Measurements from ENCODE around the gene EGFL8. TPM values are rescaled to one million over a fixed set of nuclear protein-coding genes. Genes with fewer than 3 reads are reported as not detected.

The EGFL8 gene
- total and polyA plus RNA-seq, 2 donors (not counting 3 experiments of a cell fraction or from before 2014, with no cell fraction given): 9.0 to 12.6 TPM

DNA sequence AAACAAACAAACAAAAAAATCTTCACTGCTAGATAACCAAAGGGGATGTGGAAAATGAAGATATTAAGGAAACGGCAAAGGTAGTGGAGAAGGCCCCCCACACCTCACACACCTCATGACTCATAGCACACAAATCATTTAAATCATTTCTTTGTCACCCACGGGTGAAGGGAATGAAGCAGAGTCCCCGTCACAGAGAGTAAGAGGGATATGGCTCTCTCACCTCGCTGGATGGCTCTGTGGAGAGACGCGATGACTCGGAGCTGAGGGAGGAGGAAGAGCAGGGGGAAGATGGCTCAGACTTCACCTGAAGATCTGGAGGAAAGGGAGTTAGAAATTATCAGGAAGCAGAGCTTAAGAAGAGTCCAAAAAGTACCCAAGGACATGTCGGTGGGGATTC lies 37.5 kb upstream of the EGFL8 start:
- no peaks in the 10 kb centered on the region for H4K20me1 ChIP-seq (replicated peaks; ENCODE audit: control insufficient read depth, extremely low read depth, insufficient read depth, low read length)
- no peaks in the 10 kb centered on the region for H3K9me3 ChIP-seq (replicated peaks; ENCODE audit: control insufficient read depth, insufficient read depth, low read length)
- intact Hi-C loops (cut with micrococcal nuclease) (no loop called here), dilution Hi-C loops (cut with MboI; ENCODE audit: extremely low pct_ligation_motif_present, low sequenced_read_pairs) (no loop called here)
- FAIRE-seq (no peak), DNase-seq (ENCODE audit: low read depth, low spot score) (no peak)
- peaks cover 20% of the 10 kb centered on the region for H3K4me1 ChIP-seq (ENCODE audit: control insufficient read depth, extremely low read depth, insufficient read depth, low read length)
- H3K4me3 ChIP-seq (replicated peaks in 1 of 3; ENCODE audit: insufficient read depth in 1 of 3, low read depth in 1 of 3, low read length in 3 of 3): peak overlapping the region in 2 of 3 experiments; percentile 84 to 99
- TF ChIP-seq FOS (IDR thresholded peaks at IDR 0.05; ENCODE audit: borderline replicate concordance, insufficient read depth, low read length) (no peak), MYC (IDR thresholded peaks at IDR 0.05; ENCODE audit: low read depth, low read length) (no peak), EZH2 (IDR thresholded peaks at IDR 0.05; ENCODE audit: borderline replicate concordance, low read depth, low read length, severe bottlenecking) (no peak), POLR2A (IDR thresholded peaks at IDR 0.05; ENCODE audit: low read depth, low read length) (no peak), JUN (IDR thresholded peaks at IDR 0.05; ENCODE audit: borderline replicate concordance, insufficient read depth, insufficient read length, low read depth) (no peak), POLR2AphosphoS5 (IDR thresholded peaks at IDR 0.05; ENCODE audit: insufficient read depth, low read depth, low read length) (no peak)
- TF ChIP-seq, protein P1, sequence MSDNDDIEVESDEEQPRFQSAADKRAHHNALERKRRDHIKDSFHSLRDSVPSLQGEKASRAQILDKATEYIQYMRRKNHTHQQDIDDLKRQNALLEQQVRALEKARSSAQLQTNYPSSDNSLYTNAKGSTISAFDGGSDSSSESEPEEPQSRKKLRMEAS (IDR thresholded peaks at IDR 0.05; ENCODE audit: insufficient read depth, insufficient read length): no peak
- TF ChIP-seq, protein P2, sequence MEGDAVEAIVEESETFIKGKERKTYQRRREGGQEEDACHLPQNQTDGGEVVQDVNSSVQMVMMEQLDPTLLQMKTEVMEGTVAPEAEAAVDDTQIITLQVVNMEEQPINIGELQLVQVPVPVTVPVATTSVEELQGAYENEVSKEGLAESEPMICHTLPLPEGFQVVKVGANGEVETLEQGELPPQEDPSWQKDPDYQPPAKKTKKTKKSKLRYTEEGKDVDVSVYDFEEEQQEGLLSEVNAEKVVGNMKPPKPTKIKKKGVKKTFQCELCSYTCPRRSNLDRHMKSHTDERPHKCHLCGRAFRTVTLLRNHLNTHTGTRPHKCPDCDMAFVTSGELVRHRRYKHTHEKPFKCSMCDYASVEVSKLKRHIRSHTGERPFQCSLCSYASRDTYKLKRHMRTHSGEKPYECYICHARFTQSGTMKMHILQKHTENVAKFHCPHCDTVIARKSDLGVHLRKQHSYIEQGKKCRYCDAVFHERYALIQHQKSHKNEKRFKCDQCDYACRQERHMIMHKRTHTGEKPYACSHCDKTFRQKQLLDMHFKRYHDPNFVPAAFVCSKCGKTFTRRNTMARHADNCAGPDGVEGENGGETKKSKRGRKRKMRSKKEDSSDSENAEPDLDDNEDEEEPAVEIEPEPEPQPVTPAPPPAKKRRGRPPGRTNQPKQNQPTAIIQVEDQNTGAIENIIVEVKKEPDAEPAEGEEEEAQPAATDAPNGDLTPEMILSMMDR (IDR thresholded peaks at IDR 0.05; ENCODE audit: extremely low read depth in 1 of 2, insufficient read depth in 1 of 2, low read depth in 1 of 2, low read length in 2 of 2): no peak
- H2AFZ ChIP-seq (ENCODE audit: low read depth, low read length): no peak overlapping the region
- no peak overlapping the region for H3K27ac ChIP-seq (ENCODE audit: insufficient read depth, low read depth, low read length)
- no peak overlapping the region for H3K9ac ChIP-seq (replicated peaks; ENCODE audit: extremely low read depth, insufficient read depth, low read length)
- no peaks in the 10 kb centered on the region for H3K9me1 ChIP-seq (replicated peaks; ENCODE audit: control insufficient read depth, extremely low read depth, insufficient read depth, low read length)
- no peaks in the 10 kb centered on the region for H3K27me3 ChIP-seq (ENCODE audit: control insufficient read depth in 2 of 2, insufficient read depth in 2 of 2, low read length in 2 of 2)
- peaks cover 5 to 19% of the 10 kb centered on the region in 2 experiments for H3K36me3 ChIP-seq (ENCODE audit: control insufficient read depth in 2 of 2, extremely low read depth in 1 of 2, insufficient read depth in 2 of 2, low read length in 2 of 2)
- peaks cover 11% of the 10 kb centered on the region for H3K79me2 ChIP-seq (ENCODE audit: control insufficient read depth, insufficient read depth, low read length)
- ChIA-PET CTCF (interaction anchor here (1.1 to 2.7 kb wide), 2 partner anchors 8 to 10 kb away, joined by 4 to 15 read pairs; no protein-coding TSS in a partner anchor), POLR2A (interaction anchor here (0.6 kb wide), 1 partner anchor 49 kb away, joined by 6 read pairs; the partner anchor contains the start of gene AGPAT1)
- peak overlapping the region; percentile 57 for H3K4me2 ChIP-seq (ENCODE audit: insufficient read depth, low read length)
- no TSS peak for BruUV-seq (replicated peaks)

All from endothelial cell of umbilical vein (primary cell).